Measurements from ENCODE around the gene SLC22A7.

DNA sequence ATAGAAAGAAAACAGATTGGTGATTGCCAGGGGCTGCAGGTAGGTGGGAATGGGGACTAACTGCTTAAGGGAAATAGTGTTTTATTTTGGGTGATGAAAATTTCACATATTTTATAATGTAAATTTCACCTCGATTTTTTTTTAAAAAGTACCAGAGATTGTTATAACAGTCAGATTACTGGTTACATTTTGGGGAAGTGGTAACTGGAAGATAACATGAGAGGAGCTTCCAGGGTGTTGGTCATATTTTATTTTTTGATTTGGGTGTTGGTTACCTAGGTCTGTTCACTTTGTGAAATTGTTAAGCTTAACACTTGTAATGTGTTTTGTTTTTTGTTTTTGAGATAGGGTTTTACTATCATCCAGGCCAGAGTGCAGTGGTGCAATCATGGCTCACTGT, 27.8 kb downstream of the SLC22A7 start:
- TF ChIP-seq, protein P1, sequence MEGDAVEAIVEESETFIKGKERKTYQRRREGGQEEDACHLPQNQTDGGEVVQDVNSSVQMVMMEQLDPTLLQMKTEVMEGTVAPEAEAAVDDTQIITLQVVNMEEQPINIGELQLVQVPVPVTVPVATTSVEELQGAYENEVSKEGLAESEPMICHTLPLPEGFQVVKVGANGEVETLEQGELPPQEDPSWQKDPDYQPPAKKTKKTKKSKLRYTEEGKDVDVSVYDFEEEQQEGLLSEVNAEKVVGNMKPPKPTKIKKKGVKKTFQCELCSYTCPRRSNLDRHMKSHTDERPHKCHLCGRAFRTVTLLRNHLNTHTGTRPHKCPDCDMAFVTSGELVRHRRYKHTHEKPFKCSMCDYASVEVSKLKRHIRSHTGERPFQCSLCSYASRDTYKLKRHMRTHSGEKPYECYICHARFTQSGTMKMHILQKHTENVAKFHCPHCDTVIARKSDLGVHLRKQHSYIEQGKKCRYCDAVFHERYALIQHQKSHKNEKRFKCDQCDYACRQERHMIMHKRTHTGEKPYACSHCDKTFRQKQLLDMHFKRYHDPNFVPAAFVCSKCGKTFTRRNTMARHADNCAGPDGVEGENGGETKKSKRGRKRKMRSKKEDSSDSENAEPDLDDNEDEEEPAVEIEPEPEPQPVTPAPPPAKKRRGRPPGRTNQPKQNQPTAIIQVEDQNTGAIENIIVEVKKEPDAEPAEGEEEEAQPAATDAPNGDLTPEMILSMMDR (conservative IDR thresholded peaks at IDR 0.05; ENCODE audit: low read length) = no peak
- no peak for TF ChIP-seq EZH2phosphoT487 (IDR thresholded peaks at IDR 0.05; ENCODE audit: borderline replicate concordance)
